Parathyroid adenoma (tissue), 2 donors: ENCODE data around the gene PDE6G.

Experiments
- H2AFZ ChIP-seq: fragments of 300-600 bp; sonication (generic); one replicate; pipeline ENCODE4 v1.7.0; 2017; ENCODE audit warnings: antibody characterized with exemption, mild to moderate bottlenecking
- H3K27ac ChIP-seq: fragments of 300-600 bp; sonication (generic); one replicate; pipeline ENCODE4 v1.7.0; 2017
- H3K27me3 ChIP-seq: fragments of 300-600 bp; sonication (generic); one replicate; pipeline ENCODE4 v1.7.0; 2017; ENCODE audit warnings: low read length; ENCODE audit not compliant: control insufficient read depth, insufficient read depth
- H3K36me3 ChIP-seq: fragments of 300-600 bp; sonication (generic); one replicate; pipeline ENCODE4 v1.7.0; 2017; ENCODE audit warnings: low read length; ENCODE audit not compliant: control insufficient read depth, insufficient read depth
- H3K4me1 ChIP-seq: fragments of 300-600 bp; sonication (generic); one replicate; pipeline ENCODE4 v1.7.0; 2017; ENCODE audit warnings: control low read depth
- H3K4me2 ChIP-seq: fragments of 300-600 bp; sonication (generic); one replicate; pipeline ENCODE4 v1.7.0; 2017; ENCODE audit warnings: low read length
- H3K4me3 ChIP-seq: fragments of 300-600 bp; sonication (generic); one replicate; pipeline ENCODE4 v1.7.0; 2017; ENCODE audit warnings: low read depth, low read length
- H3K79me2 ChIP-seq: fragments of 300-600 bp; sonication (generic); one replicate; pipeline ENCODE4 v1.7.0; 2017; ENCODE audit warnings: control low read depth
- H3K9ac ChIP-seq: fragments of 300-600 bp; sonication (generic); one replicate; pipeline ENCODE4 v1.7.0; 2017; ENCODE audit warnings: mild to moderate bottlenecking
- H3K9me3 ChIP-seq: fragments of 300-600 bp; sonication (generic); one replicate; pipeline ENCODE4 v1.7.0; 2017; ENCODE audit warnings: low read length; ENCODE audit not compliant: control insufficient read depth
- CTCF ChIP-seq: fragments of 300-600 bp; sonication (generic); IDR thresholded peaks from one replicate; pipeline ENCODE4 v1.7.0; 2017; ENCODE audit warnings: antibody characterized with exemption, mild to moderate bottlenecking
- donor health status: primary hyperparathyroidism.

The PDE6G gene

GRCh38 chr17:81662002-81662401 lies 5.7 kb upstream of the PDE6G start:
- H3K9ac ChIP-seq: no peak overlapping the region
- no peaks in the 10 kb centered on the region for H3K9me3 ChIP-seq
- TF ChIP-seq CTCF: no peak
- peaks cover 6% of the 10 kb centered on the region for H3K4me1 ChIP-seq
- no peak overlapping the region for H2AFZ ChIP-seq
- H3K36me3 ChIP-seq: no peaks in the 10 kb centered on the region
- no peaks in the 10 kb centered on the region for H3K27me3 ChIP-seq
- H3K79me2 ChIP-seq: no peaks in the 10 kb centered on the region
- no peak overlapping the region for H3K4me3 ChIP-seq
- no peak overlapping the region for H3K4me2 ChIP-seq
- no peak overlapping the region for H3K27ac ChIP-seq

GRCh38 chr17:81660441-81660840 lies 4.1 kb upstream of the PDE6G start:
- Histone ChIP-seq H3K9ac (no peak overlapping the region), H3K4me1 (peaks cover under 1% of the 10 kb centered on the region), H3K9me3 (no peaks in the 10 kb centered on the region), H3K4me2 (no peak overlapping the region), H2AFZ (no peak overlapping the region), H3K4me3 (no peak overlapping the region), H3K27me3 (no peaks in the 10 kb centered on the region), H3K36me3 (no peaks in the 10 kb centered on the region), H3K27ac (no peak overlapping the region), H3K79me2 (no peaks in the 10 kb centered on the region)
- TF ChIP-seq CTCF: no peak

GRCh38 chr17:81659038-81659437 lies 2.7 kb upstream of the PDE6G start:
- H3K79me2 ChIP-seq: no peaks in the 10 kb centered on the region
- no peaks in the 10 kb centered on the region for H3K4me1 ChIP-seq
- H3K36me3 ChIP-seq: no peaks in the 10 kb centered on the region
- no peak overlapping the region for H3K27ac ChIP-seq
- H2AFZ ChIP-seq: no peak overlapping the region
- no peak overlapping the region for H3K4me2 ChIP-seq
- H3K9ac ChIP-seq: no peak overlapping the region
- no peak for TF ChIP-seq CTCF
- H3K4me3 ChIP-seq: no peak overlapping the region
- H3K27me3 ChIP-seq: no peaks in the 10 kb centered on the region
- H3K9me3 ChIP-seq: no peaks in the 10 kb centered on the region

GRCh38 chr17:81656835-81657234 lies 493 bp upstream of the PDE6G start:
- Histone ChIP-seq H3K9me3 (no peaks in the 10 kb centered on the region), H3K4me2 (no peak overlapping the region), H3K79me2 (no peaks in the 10 kb centered on the region), H3K36me3 (no peaks in the 10 kb centered on the region), H3K9ac (no peak overlapping the region), H2AFZ (no peak overlapping the region), H3K4me1 (no peaks in the 10 kb centered on the region), H3K27ac (no peak overlapping the region), H3K27me3 (no peaks in the 10 kb centered on the region), H3K4me3 (no peak overlapping the region)
- no peak for TF ChIP-seq CTCF

GRCh38 chr17:81655378-81656117 lies 794 bp downstream of the PDE6G start:
- Histone ChIP-seq H3K9ac (no peak overlapping the region), H3K4me3 (no peak overlapping the region), H3K36me3 (no peaks in the 10 kb centered on the region), H2AFZ (no peak overlapping the region), H3K27ac (no peak overlapping the region), H3K79me2 (no peaks in the 10 kb centered on the region), H3K9me3 (no peaks in the 10 kb centered on the region), H3K4me2 (no peak overlapping the region), H3K4me1 (no peaks in the 10 kb centered on the region), H3K27me3 (no peaks in the 10 kb centered on the region)
- no peak for TF ChIP-seq CTCF
